GM19452 (cell line): ENCODE data around the gene ARHGAP26.

Source experiments
- ATAC-seq: cut with Tn5 transposase; IDR thresholded peaks from one replicate; pipeline ENCODE4 v1.9.1; 2021; ENCODE audit not compliant: unreplicated experiment

Gene ARHGAP26

GRCh38 chr5:142897328-142897727, 127.2 kb downstream of the ARHGAP26 start:
- no peak for ATAC-seq

- no peak for ATAC-seq
Observed at GRCh38 chr5:142900927-142901326, 130.8 kb downstream of the ARHGAP26 start.

GRCh38 chr5:142901476-142902185, 131.5 kb downstream of the ARHGAP26 start:
- ATAC-seq: no peak

DNA sequence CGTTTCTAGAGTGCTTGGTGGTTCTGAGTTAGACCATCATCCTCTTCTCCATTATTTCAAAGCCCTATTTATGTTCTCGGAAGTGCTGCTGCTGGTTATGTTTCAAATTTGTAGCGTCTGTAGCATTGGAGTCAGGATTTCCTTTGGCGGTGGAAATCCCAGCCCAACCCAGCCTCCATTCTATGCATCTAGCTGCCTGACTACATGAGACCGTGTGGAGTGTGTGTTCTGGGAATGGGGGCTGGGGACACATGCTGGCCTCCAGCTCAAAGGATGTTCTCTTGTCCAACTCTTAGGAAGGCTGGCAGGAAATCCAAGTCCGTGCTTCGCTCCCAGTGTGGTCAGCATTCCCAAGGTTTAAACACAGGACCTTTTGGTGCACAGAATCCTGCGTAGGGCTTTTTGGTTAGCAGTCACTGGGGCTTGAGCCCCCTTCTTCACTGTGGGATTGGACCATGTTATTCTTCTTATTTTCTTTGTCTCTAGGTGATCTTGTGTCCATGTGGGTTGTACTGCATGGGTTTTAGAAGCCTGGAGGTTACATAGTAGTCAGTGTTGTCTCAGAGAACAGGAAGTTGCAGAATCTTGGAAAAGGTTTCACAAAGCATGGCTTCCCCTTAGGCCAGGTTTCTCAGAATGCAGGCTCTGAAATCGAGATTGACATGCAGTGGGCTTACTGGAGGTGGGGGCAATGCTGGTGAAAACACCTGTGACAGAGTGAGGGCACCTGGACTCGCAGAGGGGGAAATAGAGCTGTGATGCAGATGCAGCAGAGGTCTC, 132.2 kb downstream of the ARHGAP26 start:
- no peak for ATAC-seq

DNA sequence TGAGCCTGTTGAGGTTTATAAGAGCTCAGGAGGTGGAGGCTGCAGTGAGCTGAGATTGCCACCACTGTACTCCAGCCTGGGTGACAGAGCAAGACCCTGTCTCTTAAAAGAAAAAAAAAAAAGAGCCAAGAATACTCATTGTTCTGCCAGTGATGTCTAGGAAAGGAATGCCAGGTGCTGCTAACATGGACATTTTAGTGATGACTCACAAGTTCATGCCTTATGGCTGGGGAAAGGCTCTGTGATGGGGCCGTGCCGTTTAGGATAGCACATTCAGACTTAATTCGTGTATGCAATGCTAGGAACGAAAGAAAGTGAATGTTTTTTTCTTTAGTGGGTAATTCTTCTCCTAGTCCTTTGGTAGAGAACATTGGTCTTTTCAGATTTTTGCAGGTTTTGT, 134.2 kb downstream of the ARHGAP26 start:
- no peak for ATAC-seq

- ATAC-seq: no peak
Observed at GRCh38 chr5:142905348-142905747, 135.2 kb downstream of the ARHGAP26 start.

DNA sequence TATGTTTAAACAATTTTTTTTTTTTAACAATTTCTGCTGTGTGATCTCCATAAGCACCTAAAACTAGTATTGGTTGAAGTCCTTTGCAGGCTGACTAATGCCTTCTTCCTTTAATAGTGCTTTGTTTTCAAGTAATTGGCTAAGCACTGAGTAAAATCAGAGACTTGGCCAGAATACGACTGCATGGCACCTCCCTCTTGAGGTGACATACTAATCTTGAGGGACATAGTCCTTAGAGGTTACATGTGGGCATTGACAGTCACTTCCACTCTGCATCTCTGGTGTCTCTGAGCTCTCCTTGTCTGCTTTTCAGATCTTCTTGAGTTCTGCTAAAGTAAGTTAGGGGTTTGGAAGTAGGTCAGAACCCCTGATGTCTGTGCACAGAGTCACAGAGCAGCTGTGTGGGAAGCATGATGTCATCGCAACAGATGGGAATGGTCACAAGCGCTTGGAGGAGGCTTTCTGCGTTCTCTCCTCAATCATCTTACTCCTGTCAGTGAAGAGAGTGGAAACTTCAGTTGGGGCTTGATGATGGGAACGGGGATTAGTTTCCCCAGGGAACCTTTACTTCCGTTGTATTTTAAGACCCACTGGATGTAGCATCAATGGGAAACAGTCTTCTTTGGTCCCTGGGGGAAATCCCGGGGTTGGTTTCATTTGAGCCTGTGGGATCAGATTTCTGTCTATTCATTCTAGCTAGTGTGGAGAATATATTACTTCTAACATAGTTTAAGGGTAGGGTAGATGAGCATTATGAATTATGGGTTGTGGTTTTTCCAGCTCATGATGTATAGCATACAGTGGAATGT, 136.9 kb downstream of the ARHGAP26 start:
- no peak for ATAC-seq

DNA sequence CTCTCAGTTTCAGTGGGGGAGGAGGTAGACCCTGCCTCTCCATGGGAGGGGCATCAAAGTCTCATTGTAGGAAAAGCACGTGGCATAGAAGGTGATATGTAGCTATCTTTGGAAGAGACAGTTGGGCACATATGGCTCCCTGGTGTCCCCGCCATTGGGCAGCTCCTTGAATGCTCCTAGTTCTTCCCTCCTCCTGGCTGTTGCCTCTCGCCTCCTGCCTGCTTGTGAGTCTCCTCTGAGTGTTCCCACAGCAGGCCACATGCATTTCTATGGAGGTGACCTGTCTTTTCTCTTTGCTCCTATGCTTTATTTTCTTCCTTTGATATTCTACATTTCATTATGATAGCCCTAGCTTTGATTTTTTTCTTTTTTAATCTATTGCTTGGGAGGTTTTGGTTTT, 138.5 kb downstream of the ARHGAP26 start:
- ATAC-seq: no peak

- no peak for ATAC-seq
Observed at GRCh38 chr5:142910128-142910527, 140.0 kb downstream of the ARHGAP26 start.

DNA sequence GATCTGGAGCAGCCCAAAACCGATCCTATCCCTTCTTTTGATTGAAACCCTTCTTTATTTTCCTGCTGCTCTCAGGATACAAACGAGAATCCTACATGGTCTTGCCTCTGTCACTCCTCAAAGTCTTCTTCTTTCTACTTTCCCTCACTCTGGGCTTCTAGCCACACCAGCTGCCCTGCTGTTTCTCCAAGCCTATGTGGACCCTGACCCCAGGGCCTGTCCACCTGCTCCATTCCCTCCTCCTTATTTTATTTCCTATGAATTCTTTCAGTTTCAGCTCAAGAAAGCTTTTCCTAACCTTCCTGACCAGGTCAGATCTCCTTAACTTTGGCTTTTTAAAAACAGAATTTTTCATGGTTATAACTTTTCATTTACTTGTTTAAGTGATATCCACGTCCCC, 141.0 kb downstream of the ARHGAP26 start:
- no peak for ATAC-seq

DNA sequence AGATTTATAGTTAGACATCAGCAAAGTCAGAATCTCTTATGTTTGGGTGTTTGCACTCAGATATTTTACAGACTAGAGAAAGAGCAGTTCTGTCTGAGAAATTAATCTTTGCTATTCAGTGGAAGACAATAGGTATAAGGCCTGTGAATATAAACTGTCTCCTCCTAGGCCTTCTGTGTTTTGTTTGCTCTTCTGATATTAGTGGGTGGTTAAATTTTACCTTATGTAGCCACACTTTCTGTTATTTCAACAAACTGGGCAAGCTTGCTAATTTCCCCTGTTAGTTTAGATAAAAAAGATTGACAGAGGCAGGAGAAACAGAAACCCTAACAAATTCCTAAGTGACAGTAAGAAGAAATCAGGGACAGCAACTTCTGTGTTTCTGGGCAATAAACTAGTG, 141.6 kb downstream of the ARHGAP26 start:
- no peak for ATAC-seq

DNA sequence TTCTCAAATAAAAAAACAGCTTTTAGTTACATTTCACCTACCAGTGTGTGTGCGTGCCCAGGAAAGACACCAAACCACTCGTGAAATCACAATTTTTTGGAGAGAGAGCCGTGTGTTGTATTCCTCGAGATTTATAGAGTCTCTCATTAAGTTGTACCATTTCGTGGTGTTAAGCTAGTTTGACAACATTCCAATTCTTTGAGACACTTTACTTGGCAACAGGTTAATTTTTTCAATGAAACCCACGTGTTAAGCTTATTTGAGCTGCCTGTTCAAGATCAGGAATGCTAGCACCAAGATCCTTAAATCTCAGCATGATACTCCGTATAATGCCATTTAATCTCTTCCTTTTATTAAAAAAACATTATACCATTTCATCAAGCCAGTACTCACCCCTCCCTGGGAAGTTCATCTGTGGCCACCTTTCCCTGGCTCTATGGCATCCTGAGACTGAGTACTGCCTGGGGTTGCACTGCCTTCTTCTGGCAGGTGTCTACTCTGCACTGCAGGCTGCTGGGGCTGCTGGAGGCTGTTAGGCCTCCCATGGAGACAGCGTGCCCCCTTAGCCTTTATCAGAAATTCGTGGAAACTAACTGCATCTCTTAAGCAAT, 143.7 kb downstream of the ARHGAP26 start:
- ATAC-seq: no peak

GRCh38 chr5:142915038-142915437, 144.9 kb downstream of the ARHGAP26 start:
- no peak for ATAC-seq

GRCh38 chr5:142915813-142916424, 145.7 kb downstream of the ARHGAP26 start:
- ATAC-seq: peak; percentile 92

GRCh38 chr5:142918959-142919635, 148.9 kb downstream of the ARHGAP26 start:
- no peak for ATAC-seq

DNA sequence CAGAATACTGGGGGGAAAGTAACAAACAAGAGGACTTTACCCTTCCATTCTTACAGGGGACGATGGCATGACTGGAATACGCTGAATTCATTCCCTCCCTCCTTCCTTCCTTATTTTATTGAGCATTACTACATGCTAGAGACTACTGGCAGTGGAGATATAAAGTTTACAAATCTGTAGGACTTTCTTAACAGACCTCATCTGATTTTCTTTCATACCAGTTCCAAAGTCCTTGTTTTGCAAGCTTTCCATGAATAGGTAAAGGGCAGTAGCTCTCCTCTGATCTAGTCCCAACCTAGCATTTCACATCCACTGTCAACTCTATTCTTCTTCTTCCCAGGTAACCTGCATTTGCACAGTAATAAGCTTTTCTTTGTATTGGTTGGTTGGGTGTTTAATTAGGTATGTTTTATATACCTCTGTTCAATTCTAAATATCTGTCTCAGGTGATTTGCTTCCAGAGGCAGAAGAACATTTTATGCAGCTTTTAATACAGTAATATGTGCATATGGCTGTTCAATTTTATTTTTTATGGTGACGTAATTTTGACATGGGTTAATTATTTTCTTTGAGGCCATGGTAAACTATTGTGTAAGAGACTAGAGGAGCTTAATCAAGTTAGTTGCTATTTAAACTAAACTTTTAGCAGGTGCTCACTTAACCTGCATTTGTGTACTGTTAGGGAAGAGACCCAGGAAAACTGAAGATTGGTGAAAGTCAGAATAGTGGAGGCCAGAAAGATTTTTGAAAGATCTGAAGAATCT, 150.9 kb downstream of the ARHGAP26 start:
- no peak for ATAC-seq

DNA sequence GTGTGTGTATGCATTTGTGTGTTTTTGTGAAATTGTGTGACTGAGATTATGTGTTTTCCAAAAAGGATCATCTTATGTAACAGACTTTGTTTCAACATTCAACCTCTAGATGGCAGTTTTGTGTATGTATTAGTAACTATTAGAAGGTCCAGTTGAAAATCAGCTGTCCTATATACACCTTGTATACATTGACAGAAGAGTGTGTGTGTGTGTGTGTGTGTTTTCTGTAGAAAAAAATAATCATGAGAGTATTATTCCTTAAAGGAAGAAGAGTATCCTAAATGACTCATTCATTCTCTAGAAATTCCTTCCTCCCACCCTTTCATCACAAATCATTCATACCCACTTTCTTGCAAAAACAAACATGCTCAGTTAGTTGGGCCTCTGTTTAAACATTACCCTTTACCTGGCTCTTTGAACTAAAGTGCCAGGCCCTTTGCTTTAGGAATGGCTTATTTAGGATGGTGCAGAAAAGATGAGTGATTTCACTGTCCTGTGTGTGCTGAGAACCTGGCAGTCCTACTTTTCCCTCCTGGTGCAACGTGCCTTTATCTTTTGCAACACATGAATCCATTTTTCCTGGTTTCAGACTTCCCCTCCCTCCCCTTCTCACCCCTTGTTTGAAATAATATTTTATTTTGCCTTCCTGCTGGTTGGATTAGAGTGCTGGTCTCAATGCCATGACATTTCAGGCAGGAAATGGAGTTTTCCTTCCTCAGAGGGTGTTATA, 152.2 kb downstream of the ARHGAP26 start:
- ATAC-seq: peak; percentile 66

GRCh38 chr5:142924135-142924883, 154.1 kb downstream of the ARHGAP26 start:
- ATAC-seq: no peak
